Metanephros (tissue), 2 donors: ENCODE measurements around the gene SEL1L2. TPM values are rescaled to one million over a fixed set of nuclear protein-coding genes. Genes with fewer than 3 reads are reported as not detected.

Source experiments
- small RNA-seq: library from RNA; depleted of rRNA; stranded (forward); fragments of <200 nt; gene quantifications from one replicate; pipeline ENCODE3, GENCODE V24; 2014; ENCODE audit warnings: low replicate concordance
- total RNA-seq: library from RNA; depleted of rRNA; stranded (reverse); fragments of >200 nt; gene quantifications from one replicate; pipeline ENCODE4 v1.2.3, GENCODE V29; 2014

Gene SEL1L2
- total RNA-seq, result not detected

GRCh38 chr20:13990465-13990864, at the start of gene SEL1L2:
Gene SEL1L2 (minus strand): TSS chr20:13990614. CDS start chr20:13990534, 80 bp downstream.

GRCh38 chr20:13995086-13995665, 4.8 kb upstream of the SEL1L2 start, which contains the start of gene MACROD2:
Gene MACROD2 (plus strand): TSS chr20:13995516.

Small RNA genes within 50 kb of the gene (small RNA-seq; reads per million reads assigned to genes)
- gene RNU6-278P, result not detected
- gene RPS3P1, result not detected

Other genes with a start within 250 kb of the SEL1L2 start
- 6.4 TPM for gene ESF1, start 205.7 kb downstream of the SEL1L2 start, total RNA-seq
- gene NDUFAF5, start 205.6 kb downstream of the SEL1L2 start, total RNA-seq, result 19.5 TPM
- 19.9 TPM for gene MACROD2, start 4.9 kb upstream of the SEL1L2 start, total RNA-seq